OCI-M2 (cell line): ENCODE measurements around the gene CDC14A.
"Not testable (repeated sequence)": the region's sequence is repeated elsewhere in the genome, so short reads cannot be mapped to it uniquely, and the experiment has no call there.

Experiments used
- DNase-seq: peaks from one replicate; lab custom pipeline; 2025; ENCODE audit not compliant: unreplicated experiment; lab: John Stamatoyannopoulos, UW

CDC14A gene

GRCh38 chr1:100400404-100400803 lies 48.1 kb downstream of the CDC14A start:
- DNase-seq = peak; percentile 37

- DNase-seq = no peak
Observed at GRCh38 chr1:100404821-100405220, 52.5 kb downstream of the CDC14A start.

GRCh38 chr1:100405902-100406301 lies 53.6 kb downstream of the CDC14A start:
- not testable (repeated sequence) for DNase-seq

- DNase-seq = not testable (repeated sequence)
Observed at GRCh38 chr1:100407390-100407789, 55.1 kb downstream of the CDC14A start.

- no peak for DNase-seq
Observed at GRCh38 chr1:100411019-100411418, 58.7 kb downstream of the CDC14A start.

GRCh38 chr1:100411574-100411973 lies 59.3 kb downstream of the CDC14A start:
- no peak for DNase-seq

GRCh38 chr1:100413035-100413434 lies 60.7 kb downstream of the CDC14A start:
- DNase-seq = no peak

- DNase-seq = no peak
Observed at GRCh38 chr1:100414693-100415497, 62.6 kb downstream of the CDC14A start.

GRCh38 chr1:100415498-100415778 lies 63.1 kb downstream of the CDC14A start:
- DNase-seq = no peak

GRCh38 chr1:100419072-100419471 lies 66.8 kb downstream of the CDC14A start:
- DNase-seq = no peak

GRCh38 chr1:100422065-100422464 lies 69.8 kb downstream of the CDC14A start:
- DNase-seq = no peak

GRCh38 chr1:100423832-100424337 lies 71.6 kb downstream of the CDC14A start:
- DNase-seq = no peak

- DNase-seq = no peak
Observed at GRCh38 chr1:100428160-100428559, 75.9 kb downstream of the CDC14A start.

- no peak for DNase-seq
Observed at GRCh38 chr1:100430325-100430756, 78.0 kb downstream of the CDC14A start.

- no peak for DNase-seq
Observed at GRCh38 chr1:100431954-100432353, 79.6 kb downstream of the CDC14A start.

- DNase-seq = no peak
Observed at GRCh38 chr1:100433563-100433962, 81.3 kb downstream of the CDC14A start.

- no peak for DNase-seq
Observed at GRCh38 chr1:100434831-100435230, 82.5 kb downstream of the CDC14A start.

- no peak for DNase-seq
Observed at GRCh38 chr1:100438375-100438774, 86.1 kb downstream of the CDC14A start.

- no peak for DNase-seq
Observed at GRCh38 chr1:100438789-100439188, 86.5 kb downstream of the CDC14A start.

- DNase-seq = no peak
Observed at GRCh38 chr1:100440075-100440809, 87.9 kb downstream of the CDC14A start.

GRCh38 chr1:100441146-100441545 lies 88.8 kb downstream of the CDC14A start:
- DNase-seq = no peak

- no peak for DNase-seq
Observed at GRCh38 chr1:100441651-100442050, 89.3 kb downstream of the CDC14A start.
